H9 (cell line): Measurements from ENCODE around the gene BARX2. TPM values are rescaled to one million over a fixed set of nuclear protein-coding genes. Genes with fewer than 3 reads are reported as not detected.

Experiments
- DNase-seq: peaks from one replicate; pipeline ENCODE4 v3.0.0-alpha.2; 2017
- H2AFZ ChIP-seq: one replicate; pipeline ENCODE4 v1.6.1; 2013; ENCODE audit warnings: mild to moderate bottlenecking, low read length, control low read depth, moderate library complexity
- H2AK5ac ChIP-seq: 2 replicates; pipeline ENCODE4 v1.6.1; 2013; ENCODE audit warnings: low read length, control low read depth, mixed read lengths; ENCODE audit not compliant: insufficient read length
- H2BK120ac ChIP-seq: one replicate; pipeline ENCODE4 v1.6.1; 2013; ENCODE audit warnings: low read depth, mild to moderate bottlenecking, low read length, control low read depth, inconsistent platforms; ENCODE audit not compliant: poor library complexity, severe bottlenecking
- H2BK12ac ChIP-seq: 2 replicates; pipeline ENCODE4 v1.6.1; 2013; ENCODE audit warnings: low read length, control low read depth, mixed read lengths, low read depth; ENCODE audit not compliant: insufficient read length
- H2BK15ac ChIP-seq: 2 replicates; pipeline ENCODE4 v1.6.1; 2013; ENCODE audit warnings: low read depth, low read length, control low read depth
- H2BK20ac ChIP-seq: one replicate; pipeline ENCODE4 v1.6.1; 2013; ENCODE audit warnings: low read depth, mild to moderate bottlenecking, low read length, control low read depth, inconsistent platforms; ENCODE audit not compliant: poor library complexity, severe bottlenecking
- H2BK5ac ChIP-seq: 2 replicates; pipeline ENCODE4 v1.6.1; 2013; ENCODE audit warnings: low read length, control low read depth, mixed read lengths; ENCODE audit not compliant: insufficient read length
- H3K14ac ChIP-seq: 2 replicates; pipeline ENCODE4 v1.6.1; 2013; ENCODE audit warnings: low read length, control low read depth; ENCODE audit not compliant: insufficient read depth
- H3K18ac ChIP-seq: 2 replicates; pipeline ENCODE4 v1.6.1; 2013; ENCODE audit warnings: low read depth, mild to moderate bottlenecking, mixed read lengths, low read length, control low read depth; ENCODE audit not compliant: insufficient read length
- H3K23ac ChIP-seq: 2 replicates; pipeline ENCODE4 v1.6.1; 2013; ENCODE audit warnings: low read length, control low read depth, mixed read lengths, low read depth; ENCODE audit not compliant: insufficient read length
- H3K23me2 ChIP-seq: 2 replicates; pipeline ENCODE4 v1.6.1; 2013; ENCODE audit warnings: low read depth, mild to moderate bottlenecking, mixed read lengths, low read length, control low read depth; ENCODE audit not compliant: insufficient read length, poor library complexity, severe bottlenecking
- H3K27ac ChIP-seq: 2 replicates; pipeline ENCODE4 v1.5.1; 2013; ENCODE audit warnings: low read length, control low read depth, mixed read lengths, low read depth; ENCODE audit not compliant: insufficient read length
- H3K27me3 ChIP-seq: 2 replicates; pipeline ENCODE4 v1.6.1; 2013; ENCODE audit warnings: low read length, control low read depth, inconsistent platforms; ENCODE audit not compliant: insufficient read depth
- H3K4ac ChIP-seq: 2 replicates; pipeline ENCODE4 v1.6.1; 2013; ENCODE audit warnings: low read depth, mild to moderate bottlenecking, control low read depth, inconsistent platforms, low read length, moderate library complexity
- H3K4me1 ChIP-seq: 2 replicates; pipeline ENCODE4 v1.6.1; 2013; ENCODE audit warnings: low read length, control low read depth, inconsistent platforms; ENCODE audit not compliant: insufficient read depth
- H3K4me2 ChIP-seq: 2 replicates; pipeline ENCODE4 v1.6.1; 2013; ENCODE audit warnings: low read length, control low read depth, mixed read lengths; ENCODE audit not compliant: insufficient read length, insufficient read depth
- H3K56ac ChIP-seq: 2 replicates; pipeline ENCODE4 v1.6.1; 2013; ENCODE audit warnings: low read depth, mild to moderate bottlenecking, mixed read lengths, low read length, control low read depth; ENCODE audit not compliant: insufficient read length
- H3K79me1 ChIP-seq: 2 replicates; pipeline ENCODE4 v1.6.1; 2013; ENCODE audit warnings: low read depth, mild to moderate bottlenecking, moderate library complexity, low read length, control low read depth, inconsistent platforms; ENCODE audit not compliant: insufficient read depth, poor library complexity, severe bottlenecking
- H3K79me2 ChIP-seq: 2 replicates; pipeline ENCODE4 v1.6.1; 2013; ENCODE audit warnings: low read length, control low read depth, inconsistent platforms; ENCODE audit not compliant: insufficient read depth
- H3K9ac ChIP-seq: 2 replicates; pipeline ENCODE4 v1.6.1; 2013; ENCODE audit warnings: low read length, control low read depth, mixed read lengths; ENCODE audit not compliant: insufficient read length; ENCODE audit errors: extremely low read depth
- H3K9me3 ChIP-seq: one replicate; pipeline ENCODE4 v1.6.1; 2013; ENCODE audit warnings: low read depth, low read length, inconsistent platforms; ENCODE audit not compliant: control insufficient read depth
- H3T11ph ChIP-seq: one replicate; pipeline ENCODE4 v1.6.1; 2013; ENCODE audit warnings: mild to moderate bottlenecking, low read length, control low read depth, inconsistent platforms
- H4K20me1 ChIP-seq: one replicate; pipeline ENCODE4 v1.6.1; 2013; ENCODE audit not compliant: control insufficient read depth, insufficient read length, insufficient read depth
- H4K5ac ChIP-seq: 2 replicates; pipeline ENCODE4 v1.6.1; 2013; ENCODE audit warnings: low read depth, mild to moderate bottlenecking, mixed read lengths, low read length, control low read depth; ENCODE audit not compliant: insufficient read length
- H4K8ac ChIP-seq: replicated peaks from 2 replicates; pipeline ENCODE4 v1.6.1; 2013; ENCODE audit warnings: low read length, control low read depth, mixed read lengths, low read depth; ENCODE audit not compliant: insufficient read length
- H4K91ac ChIP-seq: 2 replicates; pipeline ENCODE4 v1.6.1; 2013; ENCODE audit warnings: low read depth, mild to moderate bottlenecking, moderate library complexity, mixed read lengths, low read length, control low read depth; ENCODE audit not compliant: insufficient read length
- H3K27ac Mint-ChIP-seq, 3 experiments: 2 replicates in 2 of 3; 3 replicates in 1 of 3; pipeline ENCODE4 v1.8.0; 2020 to 2021; ENCODE audit warnings: mixed read lengths in 3 of 3, mild to moderate bottlenecking in 1 of 3, moderate library complexity in 1 of 3
- H3K27me3 Mint-ChIP-seq: 2 replicates; pipeline ENCODE4 v1.8.0; 2021; ENCODE audit warnings: low read depth, mild to moderate bottlenecking, moderate library complexity, mixed read lengths
- H3K36me3 Mint-ChIP-seq, 3 experiments: 2 replicates in 2 of 3; 3 replicates in 1 of 3; pipeline ENCODE4 v1.8.0; 2020 to 2021; ENCODE audit warnings: low read depth in 3 of 3, mixed read lengths in 3 of 3; ENCODE audit not compliant: insufficient read depth in 1 of 3
- H3K4me1 Mint-ChIP-seq, 2 experiments: 2 replicates each; pipeline ENCODE4 v1.8.0; 2020; ENCODE audit warnings: mixed read lengths in 2 of 2
- H3K4me3 Mint-ChIP-seq, 2 experiments: 2 replicates in 1 of 2; 3 replicates in 1 of 2; pipeline ENCODE4 v1.8.0; 2020 to 2021; ENCODE audit warnings: mild to moderate bottlenecking in 2 of 2, mixed read lengths in 2 of 2, moderate library complexity in 1 of 2
- H3K9me3 Mint-ChIP-seq, 2 experiments: 2 replicates in 1 of 2; 3 replicates in 1 of 2; pipeline ENCODE4 v1.8.0; 2020; ENCODE audit warnings: mild to moderate bottlenecking in 2 of 2, mixed read lengths in 2 of 2, moderate library complexity in 1 of 2
- CTCF ChIP-seq: fragments of 200-600 bp; sonication (generic); conservative IDR thresholded peaks from 3 replicates; pipeline ENCODE4 v1.8.0; 2021; ENCODE audit warnings: antibody characterized with exemption, mild to moderate bottlenecking
- WGBS: extraction: QIAGEN DNeasy Blood & Tissue Kit; methylation state at CpG from one replicate; pipeline ENCODE4 v1.1.7; 2013; ENCODE audit warnings: missing lambda C conversion rate, low lambda C conversion rate, mixed read lengths; ENCODE audit not compliant: insufficient read length; ENCODE audit errors: extremely low coverage; 5-methylcytosine and 5-hydroxymethylcytosine counted together
- total RNA-seq: library from RNA; stranded (reverse); gene quantifications from 2 replicates; pipeline ENCODE4 v1.2.1, GENCODE V29; 2021

BARX2 gene
- total RNA-seq, 1 experiment from 2014 or later: not detected

DNA sequence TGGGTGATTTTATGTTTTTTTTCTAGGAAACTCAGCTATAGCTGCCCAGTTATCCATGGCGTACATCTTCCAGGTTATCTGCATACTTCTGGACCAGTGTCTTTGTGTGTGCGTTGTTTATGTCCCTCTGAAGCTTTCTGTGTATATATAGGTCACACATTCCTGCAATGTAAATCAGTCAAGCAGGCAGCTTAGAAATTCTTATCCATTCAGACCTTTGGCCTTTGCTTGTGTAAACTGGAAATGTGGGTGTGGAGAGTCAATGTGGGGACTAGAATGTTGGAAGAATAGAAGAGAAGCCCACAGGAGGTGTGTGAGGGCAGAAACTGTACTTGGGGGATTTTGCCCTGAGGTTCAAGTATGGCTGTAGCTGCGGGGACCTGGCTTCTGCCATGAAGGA, 51.7 kb downstream of the BARX2 start:
- H3K27ac ChIP-seq: no peak overlapping the region
- H3K9ac ChIP-seq: no peak overlapping the region
- H3T11ph ChIP-seq: no peak overlapping the region
- H2BK5ac ChIP-seq: no peak overlapping the region
- Mint-ChIP-seq H3K4me1 (peaks cover 3 to 5% of the 10 kb centered on the region in 2 experiments; a peak in 2 of 4 replicates), H3K27me3 (peaks cover 4% of the 10 kb centered on the region), H3K9me3 (peaks cover 12 to 15% of the 10 kb centered on the region in 2 experiments), H3K36me3 (peaks cover 3 to 13% (median 12%) of the 10 kb centered on the region in 3 experiments; a peak in 4 of 7 replicates), H3K27ac (no peak overlapping the region), H3K4me3 (no peak overlapping the region)
- H4K20me1 ChIP-seq: no peaks in the 10 kb centered on the region
- no peak overlapping the region for H2BK120ac ChIP-seq
- no peak overlapping the region for H3K23ac ChIP-seq
- H3K79me1 ChIP-seq: no peaks in the 10 kb centered on the region
- H4K8ac ChIP-seq: no peak overlapping the region
- no peaks in the 10 kb centered on the region for H3K9me3 ChIP-seq
- H3K4me1 ChIP-seq: no peaks in the 10 kb centered on the region
- no peak overlapping the region for H3K56ac ChIP-seq
- no peak overlapping the region for H3K4ac ChIP-seq
- no peaks in the 10 kb centered on the region for H3K23me2 ChIP-seq
- no peak for TF ChIP-seq CTCF
- H3K14ac ChIP-seq: no peak overlapping the region
- no peaks in the 10 kb centered on the region for H3K79me2 ChIP-seq
- no CpG with 5 or more reads among the region's 3 CpGs for WGBS
- H2AFZ ChIP-seq: no peak overlapping the region
- H4K91ac ChIP-seq: no peak overlapping the region
- no peak overlapping the region for H2BK15ac ChIP-seq
- no peak for DNase-seq
- H2BK12ac ChIP-seq: no peak overlapping the region
- H3K27me3 ChIP-seq: no peaks in the 10 kb centered on the region; the same call in 1 of the 2 replicates
- no peak overlapping the region for H3K4me2 ChIP-seq
- no peak overlapping the region for H3K18ac ChIP-seq
- no peak overlapping the region for H2AK5ac ChIP-seq
- no peak overlapping the region for H4K5ac ChIP-seq
- H2BK20ac ChIP-seq: no peak overlapping the region
